HG02852 (cell line): Measurements from ENCODE around the gene ARSG.
"Not testable (repeated sequence)": the region's sequence is repeated elsewhere in the genome, so short reads cannot be mapped to it uniquely, and the experiment has no call there.

Experiments
- ATAC-seq: cut with Tn5 transposase; IDR thresholded peaks from one replicate; pipeline ENCODE4 v1.9.1; 2021; ENCODE audit warnings: mild to moderate bottlenecking, moderate library complexity; ENCODE audit not compliant: unreplicated experiment

The ARSG gene

DNA sequence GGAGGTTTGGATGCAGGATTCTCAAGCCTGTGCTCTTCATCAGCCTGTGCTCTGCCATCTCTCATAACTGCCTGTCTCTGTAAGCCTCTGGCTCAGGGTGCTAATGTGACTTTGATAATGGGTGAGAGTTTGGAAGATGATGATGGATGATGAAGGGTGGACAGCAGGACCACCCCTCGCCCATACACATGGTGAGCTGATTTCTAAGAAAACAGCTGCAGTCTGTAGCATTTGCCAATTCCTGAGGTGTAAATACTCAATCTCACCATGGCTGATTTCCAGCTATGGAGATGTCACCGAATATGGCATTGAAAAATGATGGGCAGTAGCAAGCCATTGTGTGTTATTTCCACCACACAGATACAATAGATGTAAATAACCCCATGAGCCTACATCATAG is 74.2 kb downstream of the ARSG start:
- ATAC-seq: no peak

DNA sequence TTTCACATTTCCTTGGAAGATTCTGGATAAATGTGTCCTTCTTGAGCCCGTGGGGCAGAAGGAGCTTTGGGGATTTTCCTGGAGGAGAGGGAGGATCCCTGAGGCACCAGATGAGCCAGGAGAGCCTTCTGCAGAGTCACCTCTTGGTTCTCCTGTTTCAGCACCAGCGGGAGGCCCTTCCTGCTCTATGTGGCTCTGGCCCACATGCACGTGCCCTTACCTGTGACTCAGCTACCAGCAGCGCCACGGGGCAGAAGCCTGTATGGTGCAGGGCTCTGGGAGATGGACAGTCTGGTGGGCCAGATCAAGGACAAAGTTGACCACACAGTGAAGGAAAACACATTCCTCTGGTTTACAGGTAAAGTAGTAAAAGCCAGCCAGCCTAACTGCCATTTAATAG is 77.1 kb downstream of the ARSG start:
- ATAC-seq: no peak

DNA sequence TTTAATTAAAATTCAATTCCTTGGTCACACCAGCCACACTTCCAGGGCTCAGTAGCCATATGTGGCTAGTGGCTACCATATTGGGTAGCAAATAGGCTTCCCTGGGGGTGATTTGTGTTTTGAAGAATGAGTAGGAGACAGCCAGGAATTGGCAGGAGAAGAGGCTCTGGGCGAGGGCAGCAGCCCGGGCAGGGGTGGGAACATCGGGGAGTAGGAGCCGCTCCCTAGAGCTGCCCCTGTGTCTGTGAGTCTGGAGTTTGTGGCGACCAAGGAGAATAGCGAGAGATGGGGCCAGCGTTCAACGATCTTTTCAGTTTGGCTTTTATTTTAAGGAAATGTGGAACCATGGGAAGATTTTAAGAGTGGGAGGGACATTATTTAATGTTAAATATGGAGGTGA is 84.3 kb downstream of the ARSG start:
- ATAC-seq: no peak

DNA sequence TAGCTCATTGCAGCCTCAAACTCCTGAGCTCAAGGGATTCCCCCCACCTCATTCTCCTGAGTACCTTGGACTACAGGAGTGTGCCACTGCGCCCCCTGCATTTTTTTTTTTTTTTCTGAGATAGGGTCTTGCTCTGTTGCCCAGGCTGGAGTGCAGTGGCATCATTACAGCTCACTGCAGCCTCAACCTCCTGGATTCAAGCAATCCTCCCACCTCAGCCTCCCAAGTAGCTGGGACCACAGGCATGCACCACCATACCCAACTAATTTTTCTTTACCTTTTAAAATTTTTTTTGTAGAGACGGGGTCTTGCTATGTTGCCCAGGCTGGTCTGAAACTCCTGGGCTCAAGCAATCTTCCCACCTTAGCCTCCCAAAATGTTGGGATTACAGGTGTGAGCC is 84.9 kb downstream of the ARSG start:
- ATAC-seq: not testable (repeated sequence)

DNA sequence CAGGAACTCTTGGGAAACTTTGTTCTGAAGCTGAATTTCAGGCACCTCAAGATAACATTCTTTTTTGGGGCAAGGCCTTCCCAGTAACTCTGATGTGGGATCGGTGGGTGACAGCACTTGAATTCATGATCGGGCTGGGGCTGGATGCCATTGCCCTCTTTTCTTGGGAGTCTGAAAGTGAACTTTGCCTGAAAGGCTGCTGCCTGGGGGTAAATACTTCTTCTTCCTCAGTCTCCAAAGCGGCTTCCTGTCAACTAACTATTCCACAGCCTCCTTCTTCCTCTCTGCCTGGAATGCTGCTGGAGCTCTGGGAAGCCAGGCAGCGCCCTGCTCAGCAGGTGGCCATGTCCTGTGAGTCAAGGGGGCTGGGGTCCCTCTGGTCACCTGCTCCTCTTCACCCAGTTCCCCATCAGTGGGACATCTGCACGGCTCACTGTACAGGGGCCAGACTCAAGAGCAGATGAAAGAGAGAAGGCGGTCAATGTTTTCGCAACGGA is 86.5 kb downstream of the ARSG start:
- ATAC-seq: no peak

DNA sequence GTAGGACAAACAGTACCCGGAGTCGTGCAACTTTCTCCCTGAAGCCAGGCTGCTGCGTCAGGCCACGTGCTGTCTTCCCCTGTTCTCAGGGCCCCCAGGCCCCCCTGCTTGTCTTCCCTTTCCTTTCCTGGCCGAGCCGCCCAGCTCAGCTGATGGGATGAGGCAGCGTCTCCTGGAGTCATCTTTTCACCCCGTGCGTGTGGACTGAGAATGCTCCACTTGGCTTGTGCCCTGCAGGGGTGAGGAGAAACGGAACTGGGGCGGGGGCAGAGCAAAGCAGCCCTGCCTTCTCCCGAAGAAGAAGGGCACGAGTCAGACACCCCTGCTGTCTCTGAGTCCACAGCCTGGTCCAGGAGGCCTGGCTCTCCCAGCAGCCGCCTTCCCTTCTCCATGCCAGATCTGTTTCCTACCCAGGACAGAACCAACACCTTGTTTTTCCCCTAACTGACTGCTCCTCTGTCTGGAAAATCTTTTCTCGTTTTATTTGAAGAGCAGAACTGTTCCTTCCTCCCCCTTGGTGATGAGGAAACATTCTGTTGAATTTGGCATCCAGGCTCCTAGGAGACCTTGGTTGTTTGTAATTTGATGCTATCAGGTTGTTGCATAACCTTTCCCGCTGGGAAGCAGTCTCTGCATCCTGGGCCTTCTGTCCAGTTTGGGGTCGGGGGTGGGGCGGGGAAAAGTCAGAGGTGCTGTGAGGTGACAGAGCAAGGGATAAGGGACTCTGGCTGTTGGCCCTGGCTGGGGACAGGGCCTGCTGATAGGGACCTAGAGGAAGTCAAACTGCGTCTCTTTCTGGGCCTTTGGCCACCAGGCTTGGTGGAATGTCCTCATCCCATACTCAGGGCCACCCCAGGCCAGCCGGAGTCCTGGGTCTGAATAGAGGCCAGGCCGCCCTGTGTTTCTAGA is 87.2 kb downstream of the ARSG start:
- no peak for ATAC-seq

DNA sequence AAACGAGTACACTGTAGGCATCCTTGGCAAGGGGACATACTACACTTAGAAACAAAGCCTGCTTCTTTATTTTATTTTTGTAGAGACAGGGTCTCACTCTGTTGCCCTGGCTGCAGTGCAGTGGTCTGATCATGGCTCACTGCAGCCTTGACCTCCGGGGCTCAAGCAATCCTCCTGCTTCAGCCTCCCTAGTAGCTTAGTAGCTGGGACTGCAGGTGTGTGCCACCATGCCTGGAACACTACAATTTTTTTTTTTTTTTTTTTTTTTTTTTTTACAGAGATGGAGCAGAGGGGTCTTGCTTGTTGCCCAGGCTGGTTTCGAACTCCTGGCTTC is 87.8 kb downstream of the ARSG start:
- no peak for ATAC-seq

DNA sequence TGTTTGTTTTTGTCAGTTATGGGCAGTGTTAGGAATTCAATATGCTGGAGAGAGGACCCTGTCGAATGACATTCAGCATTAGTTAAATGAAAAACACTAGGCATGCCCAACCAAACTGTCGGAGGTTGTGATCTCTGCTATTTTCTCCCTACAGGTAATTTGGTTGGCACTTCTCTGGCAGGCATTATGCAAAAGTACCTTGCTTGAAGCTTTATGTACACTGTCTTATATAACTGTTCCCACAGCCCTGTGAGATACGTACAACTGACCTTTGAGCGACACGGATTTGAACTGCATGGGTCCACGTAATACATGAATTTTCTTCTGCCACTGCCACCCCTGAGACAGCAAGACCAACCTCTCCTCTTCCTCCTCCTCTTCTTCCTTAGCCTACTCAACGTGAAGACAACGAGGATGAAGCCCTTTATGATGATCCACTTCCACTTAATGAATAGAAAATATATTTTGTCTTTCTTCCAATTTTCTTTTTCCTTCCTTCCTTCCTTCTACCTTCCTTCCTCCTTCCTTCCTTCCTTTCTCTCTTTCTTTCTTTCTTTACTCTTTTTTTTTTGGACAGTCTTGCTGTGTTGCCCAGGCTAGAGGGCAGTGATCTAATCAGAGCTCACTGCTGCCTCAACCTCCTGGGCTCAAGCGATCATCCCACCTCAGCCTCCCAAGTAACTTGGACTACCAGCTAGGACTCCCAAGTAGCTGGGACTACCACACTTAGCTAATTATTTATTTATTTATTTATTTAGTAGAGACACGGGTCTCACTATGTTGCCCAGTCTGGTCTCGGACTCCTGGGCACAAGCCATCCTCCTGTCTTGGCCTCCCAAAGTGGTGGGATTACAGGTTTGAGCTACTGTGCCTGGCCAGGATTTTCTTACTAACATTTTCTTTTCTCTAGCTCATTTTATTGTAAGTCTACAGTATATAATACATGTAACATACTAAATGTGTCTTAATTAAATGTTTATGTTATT is 88.7 kb downstream of the ARSG start:
- no peak for ATAC-seq

DNA sequence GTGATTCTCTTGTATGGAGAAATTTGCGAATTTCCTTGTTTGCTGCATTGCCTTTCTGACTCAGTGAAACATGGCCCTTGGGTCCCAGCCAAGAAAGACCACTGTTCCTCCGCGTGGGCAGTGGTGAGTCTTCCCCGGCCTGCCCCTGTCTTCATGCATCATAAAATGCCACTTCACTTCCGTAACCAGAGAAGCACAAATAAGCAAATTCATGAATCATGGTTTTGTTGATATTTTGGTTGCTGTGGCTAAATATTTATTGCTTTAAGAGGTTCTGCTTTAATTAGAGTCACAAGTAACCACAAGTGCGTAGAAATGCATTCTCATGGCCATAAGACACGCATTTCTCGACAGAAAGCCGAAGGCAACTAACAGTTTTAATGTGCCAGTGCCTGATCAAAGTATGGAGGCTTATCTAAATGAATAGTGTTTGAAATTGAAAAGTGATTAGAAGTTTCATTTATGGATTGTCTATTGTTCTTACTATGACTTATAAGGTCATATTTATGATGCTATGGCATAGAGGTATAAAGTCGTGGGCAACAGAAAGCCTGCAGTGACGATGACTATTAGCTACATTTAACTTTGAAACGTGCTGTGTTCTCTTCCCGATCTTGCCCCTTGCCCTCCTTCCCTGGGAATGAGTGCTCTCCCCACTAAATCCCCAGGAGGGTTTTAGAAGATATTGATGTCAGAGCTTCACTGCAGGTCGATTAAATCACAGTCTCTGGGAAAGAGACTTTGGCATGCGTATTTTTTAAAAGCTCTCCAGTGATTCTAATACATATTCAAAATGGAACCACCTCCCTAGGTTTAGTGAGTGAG is 90.0 kb downstream of the ARSG start:
- ATAC-seq: no peak

DNA sequence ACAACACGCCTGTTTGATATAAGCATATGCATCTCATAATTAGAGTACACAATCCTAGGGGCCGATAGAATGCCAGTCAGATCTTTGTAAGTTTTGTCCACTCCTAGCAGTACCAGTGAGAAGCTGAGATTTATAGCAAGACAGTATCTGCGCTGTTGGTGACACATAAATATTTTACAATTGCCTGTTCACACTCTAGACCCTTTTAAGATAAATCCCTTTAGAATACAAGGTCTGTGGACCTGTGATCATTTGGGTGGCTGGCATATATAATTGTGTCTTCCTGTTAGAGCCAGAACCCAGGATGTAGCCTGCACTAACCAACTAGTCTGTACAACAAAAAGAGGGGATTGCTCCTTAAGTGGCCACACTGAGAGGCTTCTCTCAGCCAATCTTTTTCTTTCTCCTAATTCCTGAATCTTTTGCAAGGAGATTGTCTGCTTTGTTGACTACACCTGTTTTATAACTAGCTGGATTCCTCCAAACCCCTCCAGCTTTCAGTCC is 91.3 kb downstream of the ARSG start:
- no peak for ATAC-seq

DNA sequence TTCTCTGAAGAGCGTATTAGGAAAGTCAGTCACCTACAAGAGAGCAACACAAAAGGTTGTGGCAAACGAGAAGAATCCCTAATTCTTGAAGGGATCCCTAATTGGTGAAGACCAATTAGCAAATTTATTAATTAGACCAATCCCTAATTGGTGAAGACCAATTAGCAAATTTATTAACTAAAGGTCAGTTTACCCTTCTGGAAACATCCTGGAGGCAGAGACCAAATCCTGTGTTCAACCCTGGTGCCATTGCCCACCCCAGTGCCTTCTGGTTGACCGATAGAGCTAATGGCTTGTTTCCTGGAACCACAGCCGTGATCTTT is 91.8 kb downstream of the ARSG start:
- ATAC-seq: no peak

DNA sequence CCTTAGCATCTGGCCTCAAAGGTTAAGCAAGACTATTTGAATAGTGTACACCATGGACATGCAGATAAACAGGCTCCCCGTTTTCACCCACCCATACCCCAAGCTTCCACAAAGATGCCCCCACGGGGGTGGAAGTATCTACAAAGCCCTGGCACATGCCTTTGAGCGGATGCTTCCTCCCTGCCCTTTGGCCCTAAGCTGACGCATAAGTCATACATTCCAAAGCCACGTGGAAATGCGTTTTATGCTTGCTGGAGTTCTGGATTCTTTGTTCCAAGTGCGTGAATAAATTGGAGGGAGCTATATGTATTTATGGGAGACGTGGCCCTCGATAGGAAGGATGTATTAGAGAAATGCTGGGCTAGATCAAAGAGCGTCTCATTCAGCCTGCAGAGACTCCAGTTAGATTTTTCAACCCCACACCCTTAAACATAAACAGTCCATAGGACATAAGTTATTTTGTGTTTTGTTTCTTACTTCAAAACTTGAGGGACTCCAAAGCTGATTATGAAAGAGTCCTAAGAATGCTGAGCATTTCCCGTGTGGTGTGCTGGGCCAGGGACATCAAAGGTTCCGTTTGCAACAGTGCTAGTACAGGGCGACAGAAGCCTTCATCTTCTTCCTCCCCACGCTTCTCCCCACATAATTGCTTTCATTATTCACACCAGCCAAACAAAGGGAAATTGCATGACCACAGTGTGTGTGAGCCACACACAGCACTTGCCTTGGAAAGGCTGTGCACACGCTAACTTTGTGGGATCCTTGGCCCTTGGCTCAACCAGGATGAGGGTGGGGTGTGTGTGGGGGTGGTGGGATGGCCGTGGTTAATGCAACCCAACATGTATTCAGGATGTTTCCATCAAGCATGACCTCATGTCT is 92.4 kb downstream of the ARSG start:
- ATAC-seq: no peak

DNA sequence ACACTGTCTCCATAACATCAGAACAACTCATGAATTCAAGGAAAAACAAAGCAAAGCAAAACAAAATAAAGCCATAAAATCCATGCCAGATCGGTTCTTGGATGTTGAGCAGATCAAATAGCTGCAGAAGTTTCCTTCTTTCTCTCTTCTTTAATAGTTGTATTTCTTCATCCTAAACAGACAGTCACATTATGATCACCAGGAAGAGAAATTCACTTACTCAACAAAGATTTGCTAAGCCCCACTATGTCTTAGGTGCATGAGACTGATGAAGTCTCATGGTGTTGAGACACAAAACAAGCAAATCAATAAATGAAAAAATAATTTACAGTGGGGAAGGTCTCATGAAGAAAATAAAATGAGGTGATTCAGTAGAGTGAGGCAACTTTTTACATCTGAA is 93.2 kb downstream of the ARSG start:
- ATAC-seq: no peak

DNA sequence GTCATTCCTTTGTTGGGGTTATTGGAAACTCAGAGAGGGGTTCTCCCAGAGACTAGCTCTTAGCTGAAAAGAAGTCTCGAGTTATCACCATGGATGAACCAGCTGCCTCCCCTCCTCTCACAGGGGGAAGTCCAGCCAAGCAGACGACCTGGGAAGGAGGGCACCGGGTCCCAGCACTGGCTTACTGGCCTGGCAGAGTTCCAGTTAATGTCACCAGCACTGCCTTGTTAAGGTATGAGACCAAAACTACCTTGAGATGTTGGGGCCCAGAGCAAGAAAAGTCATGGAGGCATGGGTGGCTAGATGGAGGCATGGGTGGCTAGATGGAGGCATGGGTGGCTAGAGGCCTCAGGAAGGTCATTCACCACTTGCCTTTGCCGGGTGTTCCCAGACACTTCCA is 93.6 kb downstream of the ARSG start:
- ATAC-seq: no peak

DNA sequence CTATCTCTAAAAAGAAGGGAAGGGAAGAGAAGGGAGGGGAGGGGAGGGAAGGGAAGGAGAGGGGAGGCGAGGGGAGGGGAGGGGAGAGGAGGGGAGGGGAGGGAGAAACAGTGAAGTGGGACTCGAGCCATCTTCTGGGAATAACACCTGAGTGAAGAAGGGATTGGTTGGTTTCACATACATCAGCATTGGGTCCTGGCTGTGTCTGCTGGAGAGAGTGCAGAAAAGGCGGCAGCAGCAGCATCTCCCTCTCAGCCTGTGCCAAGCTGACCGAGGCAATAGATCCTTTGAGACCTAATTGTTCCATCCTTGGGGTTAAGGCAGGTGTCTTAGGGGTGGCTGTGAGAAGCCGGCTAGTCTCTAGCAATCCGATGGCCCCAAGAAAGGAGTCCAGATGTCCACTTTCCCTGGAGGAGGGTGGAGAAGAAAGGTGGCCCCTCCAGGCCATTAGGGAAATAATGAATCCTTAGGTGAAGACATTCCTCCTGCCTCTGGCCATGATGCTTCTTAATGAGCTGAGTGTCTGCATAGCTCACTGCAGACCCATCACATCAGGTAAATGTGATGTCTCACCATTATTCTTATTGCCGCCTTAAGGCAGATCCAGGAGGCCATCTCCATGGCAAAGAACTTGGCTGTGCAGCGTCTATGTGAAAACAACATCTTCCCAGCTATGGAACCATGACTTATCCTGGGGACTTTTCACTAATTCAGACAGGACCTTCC is 94.4 kb downstream of the ARSG start:
- no peak for ATAC-seq

DNA sequence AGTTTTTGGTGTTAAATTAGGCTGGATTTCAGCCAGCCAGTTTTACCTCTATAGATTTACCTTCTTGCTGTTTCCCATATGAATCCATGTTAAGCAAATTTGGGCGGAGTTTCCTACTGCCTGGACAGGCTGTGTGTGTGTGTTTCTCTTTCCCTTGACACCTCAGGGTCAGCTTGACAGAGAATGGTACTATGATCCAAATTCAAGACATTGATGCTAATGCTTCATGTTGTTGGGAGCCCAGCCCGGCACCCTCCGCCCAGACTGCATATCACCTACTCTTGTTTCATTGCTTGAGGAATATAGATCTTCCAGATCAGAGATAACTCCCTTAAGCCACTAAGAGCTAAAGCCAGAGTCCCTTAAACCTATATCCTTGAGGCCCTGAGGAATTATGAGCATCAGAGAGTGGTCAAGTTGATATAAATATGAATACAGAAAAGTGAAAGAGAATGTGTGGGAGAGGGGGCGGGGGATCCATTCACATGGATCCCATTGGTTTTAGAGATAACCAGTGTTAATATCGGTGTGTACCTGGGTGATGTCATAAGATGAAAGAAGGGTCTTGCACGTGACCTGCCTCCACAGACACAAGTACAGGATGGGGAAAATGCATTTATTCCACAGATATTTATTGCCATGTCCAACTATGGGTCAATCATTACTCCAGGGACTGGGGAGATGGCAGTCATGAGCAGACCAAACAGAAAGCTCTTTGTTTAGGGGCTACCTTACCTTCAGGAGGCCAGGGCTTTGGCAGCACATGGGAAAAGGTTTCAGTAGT is 96.3 kb downstream of the ARSG start:
- ATAC-seq: no peak

DNA sequence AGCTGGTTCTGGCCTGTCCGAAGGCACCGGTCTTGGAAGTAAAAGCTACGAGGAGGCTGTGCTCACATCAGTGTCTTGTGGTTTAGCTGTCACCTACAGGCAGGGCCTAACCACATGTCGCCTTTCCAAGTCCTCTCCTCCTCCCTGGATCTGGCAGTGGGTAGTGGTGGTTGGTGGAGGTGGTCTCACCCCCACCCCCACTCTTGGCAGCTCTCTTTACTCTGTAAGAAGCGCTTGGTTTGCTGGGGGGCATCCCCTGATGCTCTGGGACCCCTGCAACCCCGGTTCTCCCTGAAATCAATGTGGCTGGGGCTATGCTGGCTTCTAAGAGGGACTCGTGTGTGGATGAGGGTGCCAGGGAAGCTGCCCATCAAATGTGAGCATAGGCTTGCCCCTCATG is 97.7 kb downstream of the ARSG start:
- ATAC-seq: no peak

DNA sequence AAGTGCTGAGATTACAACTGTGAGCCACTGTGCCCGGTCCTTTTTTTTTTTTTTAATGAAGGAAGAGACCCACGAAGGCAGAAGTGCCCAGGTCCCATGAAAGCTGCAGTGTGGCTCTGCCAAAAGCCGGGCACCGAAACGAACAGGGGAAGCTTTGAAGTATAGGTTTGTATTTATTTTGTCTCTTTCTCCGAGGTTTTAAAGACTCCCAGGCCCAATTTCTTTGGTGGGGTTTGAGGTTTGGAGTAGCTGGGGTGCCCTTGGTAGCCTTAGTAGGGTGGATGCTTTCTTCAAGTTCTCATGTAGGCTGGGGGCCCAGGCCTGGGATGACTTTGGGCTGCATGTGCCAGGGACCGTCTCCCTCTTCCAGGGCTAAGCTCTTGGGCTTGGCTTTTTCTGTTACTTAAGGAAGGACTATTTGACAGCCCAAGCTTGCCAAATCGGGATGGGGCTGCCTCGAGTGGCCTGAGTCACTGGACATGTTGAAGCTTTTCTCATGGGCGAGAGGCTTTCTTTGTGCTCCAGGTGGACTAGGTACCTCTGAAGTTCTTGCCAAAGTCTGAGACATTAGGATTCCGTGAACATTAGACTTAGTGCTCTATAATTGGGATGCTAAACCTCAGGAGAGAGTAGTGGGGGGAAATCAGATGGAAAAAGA is 99.7 kb downstream of the ARSG start:
- ATAC-seq: no peak
